GM18507 (cell line): ENCODE data around the gene ATP8B1.
"Not testable (repeated sequence)": the region's sequence is repeated elsewhere in the genome, so short reads cannot be mapped to it uniquely, and the experiment has no call there.

ENCODE experiments used
- DNase-seq: peaks from one replicate; pipeline ENCODE4 v3.0.0; 2011; ENCODE audit warnings: low read depth; ENCODE audit not compliant: insufficient read length; ENCODE audit errors: extremely low spot score
- FAIRE-seq: peaks from 2 replicates; lab custom pipeline; 2011; peaks lifted over from hg19 to GRCh38; lab: Jason Lieb, UNC

Gene ATP8B1

GRCh38 chr18:57687970-57688369, 115.1 kb downstream of the ATP8B1 start:
- FAIRE-seq: no peak

GRCh38 chr18:57683470-57683869, 119.6 kb downstream of the ATP8B1 start:
- FAIRE-seq (no peak), DNase-seq (no peak)

More at GRCh38 chr18:57687970-57688369, 115.1 kb downstream of the ATP8B1 start:
- DNase-seq: no peak

GRCh38 chr18:57677262-57678211, 125.6 kb downstream of the ATP8B1 start:
- no peak for DNase-seq
- no peak for FAIRE-seq

GRCh38 chr18:57674891-57675290, 128.2 kb downstream of the ATP8B1 start:
- DNase-seq: no peak
- no peak for FAIRE-seq

- DNase-seq (no peak), FAIRE-seq (no peak)
Observed at GRCh38 chr18:57670046-57670445, 133.1 kb downstream of the ATP8B1 start.

- FAIRE-seq (no peak), DNase-seq (no peak)
Observed at GRCh38 chr18:57668021-57668420, 135.1 kb downstream of the ATP8B1 start.

GRCh38 chr18:57666818-57667497, 136.2 kb downstream of the ATP8B1 start:
- DNase-seq (no peak), FAIRE-seq (no peak)

GRCh38 chr18:57664568-57665165, 138.4 kb downstream of the ATP8B1 start:
- FAIRE-seq (no peak), DNase-seq (no peak)

GRCh38 chr18:57660961-57661360, 142.2 kb downstream of the ATP8B1 start:
- FAIRE-seq (no peak), DNase-seq (no peak)

GRCh38 chr18:57659460-57660102, 143.5 kb downstream of the ATP8B1 start:
- FAIRE-seq: no peak
- no peak for DNase-seq

- DNase-seq (no peak), FAIRE-seq (no peak)
Observed at GRCh38 chr18:57657542-57657941, 145.6 kb downstream of the ATP8B1 start.

- no peak for DNase-seq
- FAIRE-seq: no peak
Observed at GRCh38 chr18:57655740-57656139, 147.4 kb downstream of the ATP8B1 start.

GRCh38 chr18:57651914-57652313, 151.2 kb downstream of the ATP8B1 start:
- FAIRE-seq (no peak), DNase-seq (no peak)

- DNase-seq (peak; percentile 53), FAIRE-seq (peak; percentile 93)
Observed at GRCh38 chr18:57649556-57650500, 153.3 kb downstream of the ATP8B1 start.

- DNase-seq (no peak), FAIRE-seq (no peak)
Observed at GRCh38 chr18:57648414-57648813, 154.7 kb downstream of the ATP8B1 start.

GRCh38 chr18:57644540-57644939, 158.6 kb downstream of the ATP8B1 start:
- DNase-seq (no peak), FAIRE-seq (no peak)

- DNase-seq, FAIRE-seq: not testable (repeated sequence)
Observed at GRCh38 chr18:57643726-57644125, 159.4 kb downstream of the ATP8B1 start.

GRCh38 chr18:57642462-57642861, 160.7 kb downstream of the ATP8B1 start:
- not testable (repeated sequence) for DNase-seq, FAIRE-seq

GRCh38 chr18:57640749-57641148, 162.4 kb downstream of the ATP8B1 start:
- no peak for FAIRE-seq
- DNase-seq: no peak
